ENCODE data around the gene TLL1.

The TLL1 gene

DNA sequence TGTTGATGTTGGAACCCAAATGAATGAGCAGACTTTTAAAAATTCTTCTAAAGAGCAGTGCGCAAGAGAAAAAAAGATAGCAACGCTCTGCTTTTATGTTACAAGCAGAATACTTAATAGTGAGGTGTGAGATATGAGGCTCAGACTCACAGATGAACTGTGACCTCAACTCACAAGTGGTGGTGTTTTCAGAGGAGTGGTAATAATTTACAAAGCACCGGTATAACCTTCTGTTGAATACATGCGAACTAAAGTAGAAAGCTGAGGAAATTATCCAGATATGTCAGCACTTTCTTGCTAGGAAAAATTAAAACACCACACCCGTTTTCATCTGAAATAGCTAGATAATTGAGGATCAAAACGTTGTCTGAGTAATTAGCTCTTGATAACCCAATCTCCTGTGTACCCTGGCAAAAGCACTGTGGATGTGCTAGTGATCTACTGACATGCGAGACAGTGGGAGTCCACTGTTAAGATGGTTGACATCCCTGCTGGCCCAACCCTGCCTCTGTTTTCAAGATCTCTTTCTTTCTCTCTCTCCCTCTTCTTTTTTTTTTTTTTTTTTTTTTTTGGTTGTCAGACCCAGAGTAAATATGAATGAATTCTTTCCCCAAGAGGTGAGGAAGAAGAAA lies 6.9 kb upstream of the TLL1 start:
- TF ChIP-seq, protein P1, sequence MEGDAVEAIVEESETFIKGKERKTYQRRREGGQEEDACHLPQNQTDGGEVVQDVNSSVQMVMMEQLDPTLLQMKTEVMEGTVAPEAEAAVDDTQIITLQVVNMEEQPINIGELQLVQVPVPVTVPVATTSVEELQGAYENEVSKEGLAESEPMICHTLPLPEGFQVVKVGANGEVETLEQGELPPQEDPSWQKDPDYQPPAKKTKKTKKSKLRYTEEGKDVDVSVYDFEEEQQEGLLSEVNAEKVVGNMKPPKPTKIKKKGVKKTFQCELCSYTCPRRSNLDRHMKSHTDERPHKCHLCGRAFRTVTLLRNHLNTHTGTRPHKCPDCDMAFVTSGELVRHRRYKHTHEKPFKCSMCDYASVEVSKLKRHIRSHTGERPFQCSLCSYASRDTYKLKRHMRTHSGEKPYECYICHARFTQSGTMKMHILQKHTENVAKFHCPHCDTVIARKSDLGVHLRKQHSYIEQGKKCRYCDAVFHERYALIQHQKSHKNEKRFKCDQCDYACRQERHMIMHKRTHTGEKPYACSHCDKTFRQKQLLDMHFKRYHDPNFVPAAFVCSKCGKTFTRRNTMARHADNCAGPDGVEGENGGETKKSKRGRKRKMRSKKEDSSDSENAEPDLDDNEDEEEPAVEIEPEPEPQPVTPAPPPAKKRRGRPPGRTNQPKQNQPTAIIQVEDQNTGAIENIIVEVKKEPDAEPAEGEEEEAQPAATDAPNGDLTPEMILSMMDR (IDR thresholded peaks at IDR 0.05; ENCODE audit: low read length, missing control alignments): no peak

DNA sequence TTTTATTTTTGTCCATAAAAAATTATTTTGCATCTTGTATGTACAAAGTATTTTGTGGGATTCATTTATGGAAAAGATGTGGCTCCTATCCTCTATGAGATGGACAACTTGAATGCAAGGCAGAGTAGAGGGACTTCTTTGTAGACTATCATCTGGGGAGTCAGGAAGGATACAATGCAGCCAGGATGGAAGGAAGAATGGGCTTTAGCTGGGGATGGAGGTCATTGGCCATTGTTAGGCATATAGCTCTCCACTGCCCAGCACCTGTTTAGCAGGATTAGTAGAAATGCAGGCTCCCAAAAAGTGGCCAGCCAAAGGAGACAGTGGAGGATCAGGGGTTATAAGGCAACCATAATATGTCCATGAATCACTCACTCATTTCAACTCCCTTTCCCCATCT lies 5.1 kb upstream of the TLL1 start:
- no peak overlapping the region for H3K4me3 ChIP-seq (replicated peaks; ENCODE audit: low read depth, low read length)
- TF ChIP-seq, protein P1 (IDR thresholded peaks at IDR 0.05; ENCODE audit: low read length, missing control alignments): no peak
- DNase-seq (ENCODE audit: low read depth): no peak

More for the DNA sequence above, 6.9 kb upstream of the TLL1 start:
- no peak for DNase-seq (ENCODE audit: low read depth)
- no peak overlapping the region for H3K4me3 ChIP-seq (replicated peaks; ENCODE audit: low read depth, low read length)

DNA sequence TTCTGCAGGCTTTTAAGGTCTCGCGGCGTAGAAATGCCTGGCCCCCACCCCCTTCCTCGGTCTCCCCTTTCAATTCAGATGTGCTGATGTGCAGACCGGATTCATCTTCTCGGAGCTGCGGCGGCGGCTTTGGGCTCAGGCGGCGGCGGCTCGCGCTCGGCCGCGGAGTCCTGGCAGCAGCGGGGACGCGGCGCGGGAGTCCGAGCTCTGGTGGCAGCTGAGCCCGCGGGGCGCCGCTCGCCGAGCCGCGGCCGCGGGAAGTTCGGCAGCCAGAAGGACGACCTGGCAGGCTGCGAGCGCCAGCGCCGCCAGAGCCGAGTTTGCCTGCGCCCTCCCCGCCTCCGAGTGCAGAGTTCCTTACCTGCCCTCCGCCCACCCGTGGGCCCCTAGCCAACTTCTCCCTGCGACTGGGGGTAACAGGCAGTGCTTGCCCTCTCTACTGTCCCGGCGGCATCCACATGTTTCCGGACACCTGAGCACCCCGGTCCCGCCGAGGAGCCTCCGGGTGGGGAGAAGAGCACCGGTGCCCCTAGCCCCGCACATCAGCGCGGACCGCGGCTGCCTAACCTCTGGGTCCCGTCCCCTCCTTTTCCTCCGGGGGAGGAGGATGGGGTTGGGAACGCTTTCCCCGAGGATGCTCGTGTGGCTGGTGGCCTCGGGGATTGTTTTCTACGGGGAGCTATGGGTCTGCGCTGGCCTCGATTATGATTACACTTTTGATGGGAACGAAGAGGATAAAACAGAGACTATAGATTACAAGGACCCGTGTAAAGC lies 448 bp downstream of the TLL1 start:
- H3K4me3 ChIP-seq (replicated peaks; ENCODE audit: low read depth, low read length): peak overlapping the region; percentile 66
- peak; percentile 41 for DNase-seq (ENCODE audit: low read depth)
- TF ChIP-seq, protein P1 (IDR thresholded peaks at IDR 0.05; ENCODE audit: low read length, missing control alignments): no peak

DNA sequence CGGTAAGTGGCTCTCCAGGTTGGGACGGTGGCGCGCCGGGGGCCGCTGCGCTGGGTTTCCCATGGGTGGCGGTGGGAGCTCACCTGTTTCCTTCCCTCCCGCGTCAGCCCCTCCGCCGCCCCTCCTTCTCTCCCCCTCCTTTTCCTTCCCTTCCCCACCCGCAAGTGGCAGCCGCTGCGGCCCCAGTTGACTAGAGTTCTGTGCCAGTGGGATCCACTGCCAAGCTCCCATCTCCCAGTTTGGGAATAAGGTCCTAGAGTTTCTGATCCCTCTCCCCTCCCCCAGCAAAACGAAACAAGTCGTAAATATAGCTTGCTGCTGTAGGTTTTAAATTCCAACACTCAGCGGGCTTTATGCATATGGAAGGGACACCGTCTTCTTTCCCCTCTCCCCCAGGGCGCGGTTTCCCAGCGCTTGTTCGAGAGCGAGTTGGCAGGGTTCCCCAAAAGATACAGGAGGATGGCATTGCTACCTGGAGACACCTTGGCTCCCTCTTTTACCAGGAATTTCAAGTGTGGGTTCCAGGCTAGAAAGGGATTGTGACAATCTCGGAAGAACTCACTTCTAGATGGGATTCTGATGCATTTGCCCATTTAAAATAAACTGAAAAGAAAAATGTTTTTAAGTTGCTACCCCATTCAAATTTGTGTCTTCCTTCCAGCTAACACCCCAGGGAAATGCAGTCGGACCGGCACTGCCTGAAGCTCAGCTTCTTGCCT lies 1.2 kb downstream of the TLL1 start:
- DNase-seq (ENCODE audit: low read depth): peak; percentile 18
- TF ChIP-seq, protein P1 (IDR thresholded peaks at IDR 0.05; ENCODE audit: low read length, missing control alignments): no peak

DNA sequence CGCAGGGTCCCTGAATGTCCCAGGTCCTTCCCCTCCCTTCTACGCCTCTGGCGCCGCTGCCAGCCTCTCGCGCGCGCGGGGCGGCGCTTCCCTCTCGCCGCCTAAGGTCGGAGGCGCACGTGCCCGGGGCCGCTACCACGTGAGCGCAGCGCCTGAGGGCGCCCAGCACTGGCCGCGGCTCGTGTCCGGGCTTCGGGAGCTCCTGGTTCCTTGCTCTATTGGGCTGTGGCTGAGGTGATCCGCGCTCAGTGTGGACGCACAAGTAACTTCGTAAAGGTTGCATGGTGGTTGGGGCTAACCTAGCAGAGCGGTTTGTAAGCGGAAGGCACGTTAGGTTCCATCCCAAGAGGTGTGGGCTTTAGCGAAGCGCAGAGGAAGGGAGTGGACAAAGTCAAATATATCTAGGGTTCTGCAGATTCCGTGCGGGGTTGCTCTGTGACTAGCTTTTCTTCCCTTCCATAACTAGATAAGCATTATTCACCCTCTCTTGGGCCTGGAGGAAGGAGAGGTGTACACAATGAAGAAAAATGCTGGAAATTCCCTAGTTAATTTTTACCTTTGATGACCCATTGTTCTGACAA lies 1.8 kb downstream of the TLL1 start:
- peak; percentile 28 for DNase-seq (ENCODE audit: low read depth)
- peak overlapping the region; percentile 66 for H3K4me3 ChIP-seq (replicated peaks; ENCODE audit: low read depth, low read length)
- TF ChIP-seq, protein P1 (IDR thresholded peaks at IDR 0.05; ENCODE audit: low read length, missing control alignments): no peak

More for the DNA sequence above, 1.2 kb downstream of the TLL1 start:
- H3K4me3 ChIP-seq (replicated peaks; ENCODE audit: low read depth, low read length): peak overlapping the region; percentile 66

DNA sequence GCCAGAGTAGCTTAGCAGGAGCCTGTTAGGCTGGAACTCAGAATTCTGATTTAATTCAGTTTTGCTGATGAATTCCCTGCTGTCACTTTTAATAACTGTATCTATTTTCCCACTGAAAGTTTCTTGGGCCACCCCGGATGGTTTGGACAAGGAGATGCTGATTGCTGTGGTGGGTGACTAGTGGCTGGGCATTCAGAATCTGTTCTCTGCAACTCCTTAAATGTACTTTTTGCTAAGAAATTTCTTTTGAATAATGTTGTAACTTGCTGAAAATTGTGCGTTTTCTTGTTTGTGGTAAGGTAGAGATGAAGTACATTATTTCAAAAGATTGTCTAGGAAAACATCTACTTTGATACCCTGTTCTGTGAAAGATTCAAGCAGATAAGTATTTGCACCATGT lies 2.4 kb downstream of the TLL1 start:
- H3K4me3 ChIP-seq (replicated peaks; ENCODE audit: low read depth, low read length): no peak overlapping the region
- TF ChIP-seq, protein P1 (IDR thresholded peaks at IDR 0.05; ENCODE audit: low read length, missing control alignments): no peak

More for the DNA sequence above, 2.4 kb downstream of the TLL1 start:
- no peak for DNase-seq (ENCODE audit: low read depth)
